A549 (cell line): ENCODE measurements around the gene RECQL. TPM values are rescaled to one million over a fixed set of nuclear protein-coding genes. Genes with fewer than 3 reads are reported as not detected.
"Not testable (repeated sequence)": the region's sequence is repeated elsewhere in the genome, so short reads cannot be mapped to it uniquely, and the experiment has no call there.

Source experiments
- ATAC-seq, 2 experiments: fragments of 200-7000 bp in 1 of 2; fragments of >200 bp in 1 of 2; cut with Nextera tagmentation in 1 of 2; cut with Tn5 transposase in 1 of 2; 3 replicates each; pipeline versions ENCODE4 v1.8.0 to v1.9.1; 2018 to 2020; ENCODE audit warnings: mild to moderate bottlenecking in 1 of 2, moderate library complexity in 1 of 2
- CTCF ChIA-PET: fragments of 300-600 bp; sonication (Branson Sonifier 250); formaldehyde crosslinking; extraction: SDS; loops from one replicate; lab custom pipeline; 2021; ENCODE audit warnings: antibody characterized with exemption, inconsistent platforms; lab: Yijun Ruan, JAX
- POLR2A ChIA-PET: fragments of 350-600 bp; formaldehyde crosslinking; extraction: SDS; loops from one replicate; lab custom pipeline; 2021; ENCODE audit warnings: antibody characterized with exemption, inconsistent platforms; lab: Yijun Ruan, JAX
- DNase-seq, 2 experiments: peaks; one replicate each; pipeline versions ENCODE4 v3.0.0 to v3.0.0-alpha.2; 2011 to 2016; ENCODE audit warnings: low read depth in 1 of 2, low spot score in 1 of 2
- FAIRE-seq: peaks from 2 replicates; lab custom pipeline; 2011; peaks lifted over from hg19 to GRCh38; lab: Jason Lieb, UNC
- H3K27ac ChIP-seq, 2 experiments: fragments of >200 bp; sonication (Bioruptor Twin); formaldehyde crosslinking; 3 replicates each; pipeline ENCODE4 v1.5.1; 2016 to 2017
- H3K4me1 ChIP-seq: fragments of >200 bp; sonication (Bioruptor Twin); formaldehyde crosslinking; 3 replicates; pipeline ENCODE4 v1.6.1; 2016
- H3K4me2 ChIP-seq: fragments of >200 bp; sonication (Bioruptor Twin); formaldehyde crosslinking; 3 replicates; pipeline ENCODE4 v1.6.1; 2016
- H3K4me3 ChIP-seq: fragments of >200 bp; sonication (Bioruptor Twin); formaldehyde crosslinking; 3 replicates; pipeline ENCODE4 v1.5.1; 2016
- H3K9me3 ChIP-seq: fragments of >200 bp; sonication (Bioruptor Twin); formaldehyde crosslinking; 3 replicates; pipeline ENCODE4 v1.6.1; 2016
- ATOH8 ChIP-seq: fragments of 250-450 bp; sonication (Bioruptor Pico); IDR thresholded peaks from 2 replicates; pipeline ENCODE4 v1.5.0; 2020; ENCODE audit warnings: low read depth, mild to moderate bottlenecking, moderate library complexity
- BHLHE40 ChIP-seq: IDR thresholded peaks from 2 replicates; pipeline ENCODE4 v1.6.1; 2012; ENCODE audit warnings: low read depth, low read length, inconsistent platforms
- CBX8 ChIP-seq: fragments of 200-600 bp; sonication (generic); IDR thresholded peaks from 2 replicates; pipeline ENCODE4 v1.6.1; 2016
- CEBPB ChIP-seq, 2 experiments: fragments of >200 bp in 1 of 2; sonication (Bioruptor Twin) in 1 of 2; formaldehyde crosslinking in 1 of 2; IDR thresholded peaks; 2 replicates each; pipeline ENCODE4 v1.6.1; 2012 to 2016
- CHD2 ChIP-seq: fragments of 150-350 bp; IDR thresholded peaks from 2 replicates; pipeline ENCODE4 v1.6.1; 2014; ENCODE audit warnings: low read length; ENCODE audit not compliant: partially characterized antibody
- EHF ChIP-seq: fragments of 250-450 bp; sonication (Bioruptor Pico); IDR thresholded peaks from 2 replicates; pipeline ENCODE4 v1.5.0; 2020; ENCODE audit warnings: mild to moderate bottlenecking
- EHMT2 ChIP-seq: fragments of 200-600 bp; sonication (generic); IDR thresholded peaks from 2 replicates; pipeline ENCODE4 v1.6.1; 2016; ENCODE audit warnings: antibody characterized with exemption, low read depth, mild to moderate bottlenecking, moderate library complexity
- ESRRA ChIP-seq: fragments of 150-350 bp; IDR thresholded peaks from 2 replicates; pipeline ENCODE4 v1.6.1; 2014; ENCODE audit warnings: mild to moderate bottlenecking, low read length, borderline replicate concordance
- FOSL2 ChIP-seq, 2 experiments: fragments of 450-650 bp in 1 of 2; fragments of >200 bp in 1 of 2; sonication (Bioruptor Twin) in 1 of 2; formaldehyde crosslinking; IDR thresholded peaks; 2 replicates each; pipeline versions ENCODE4 v1.5.0 to v1.6.1; 2016 to 2020; ENCODE audit warnings: mild to moderate bottlenecking in 1 of 2, moderate library complexity in 1 of 2
- HDAC2 ChIP-seq: fragments of 200-600 bp; sonication (generic); IDR thresholded peaks from 2 replicates; pipeline ENCODE4 v1.6.1; 2016
- HOXB13 ChIP-seq: fragments of 250-450 bp; sonication (Bioruptor Pico); IDR thresholded peaks from 2 replicates; pipeline ENCODE4 v1.5.0; 2020; ENCODE audit warnings: low read depth, mild to moderate bottlenecking, moderate library complexity
- JUN ChIP-seq, 2 experiments: fragments of >200 bp; sonication (Bioruptor Twin); formaldehyde crosslinking; IDR thresholded peaks; 2 replicates in 1 of 2; 3 replicates in 1 of 2; pipeline ENCODE4 v1.6.1; 2016 to 2017
- JUNB ChIP-seq: fragments of >200 bp; sonication (Bioruptor Twin); formaldehyde crosslinking; IDR thresholded peaks from 2 replicates; pipeline ENCODE4 v1.6.1; 2016
- KDM1A ChIP-seq: fragments of 200-600 bp; sonication (generic); IDR thresholded peaks from 2 replicates; pipeline ENCODE4 v1.6.1; 2016; ENCODE audit warnings: low read depth, mild to moderate bottlenecking
- KDM5A ChIP-seq: fragments of 200-600 bp; sonication (generic); IDR thresholded peaks from 2 replicates; pipeline ENCODE4 v1.6.1; 2016; ENCODE audit warnings: antibody characterized with exemption, mild to moderate bottlenecking
- MYC ChIP-seq: IDR thresholded peaks from 2 replicates; pipeline ENCODE4 v1.6.1; 2012; ENCODE audit warnings: mild to moderate bottlenecking, inconsistent platforms, low read length, improper control_type of control experiment, borderline replicate concordance
- NFE2L2 ChIP-seq: fragments of 150-350 bp; conservative IDR thresholded peaks from 2 replicates; pipeline ENCODE4 v1.6.1; 2014; ENCODE audit warnings: low read length
- NPAS2 ChIP-seq: fragments of 250-450 bp; sonication (Bioruptor Pico); IDR thresholded peaks from 2 replicates; pipeline ENCODE4 v1.8.0; 2022; ENCODE audit warnings: mild to moderate bottlenecking, moderate library complexity, borderline replicate concordance
- PBX3 ChIP-seq: IDR thresholded peaks from 2 replicates; pipeline ENCODE4 v1.6.1; 2012
- POLR2A ChIP-seq: IDR thresholded peaks from 2 replicates; pipeline ENCODE4 v1.6.1; 2012; ENCODE audit warnings: mild to moderate bottlenecking, low read length
- RARB ChIP-seq: fragments of 250-450 bp; sonication (Bioruptor Pico); IDR thresholded peaks from 2 replicates; pipeline ENCODE4 v1.8.0; 2021; ENCODE audit warnings: mild to moderate bottlenecking, moderate library complexity
- REST ChIP-seq: fragments of 200-600 bp; sonication (generic); IDR thresholded peaks from 2 replicates; pipeline ENCODE4 v1.6.1; 2016; ENCODE audit warnings: antibody characterized with exemption, mild to moderate bottlenecking, moderate library complexity
- RFX5 ChIP-seq: fragments of 450-650 bp; IDR thresholded peaks from 2 replicates; pipeline ENCODE4 v1.7.1; 2014; ENCODE audit warnings: antibody characterized with exemption, mild to moderate bottlenecking, moderate library complexity
- SREBF2 ChIP-seq: fragments of 450-650 bp; IDR thresholded peaks from 2 replicates; pipeline ENCODE4 v1.6.1; 2014; ENCODE audit warnings: mild to moderate bottlenecking, moderate library complexity
- TFCP2L1 ChIP-seq: fragments of 250-450 bp; sonication (Bioruptor Pico); IDR thresholded peaks from 2 replicates; pipeline ENCODE4 v1.5.0; 2021; ENCODE audit warnings: mild to moderate bottlenecking
- TP53 ChIP-seq: fragments of 250-450 bp; sonication (Bioruptor Pico); IDR thresholded peaks from 2 replicates; pipeline ENCODE4 v1.5.0; 2021; ENCODE audit warnings: mild to moderate bottlenecking, moderate library complexity
- ZC3H11A ChIP-seq: fragments of 450-650 bp; IDR thresholded peaks from 2 replicates; pipeline ENCODE4 v1.6.1; 2014; ENCODE audit warnings: antibody characterized with exemption, mild to moderate bottlenecking
- ZFP36 ChIP-seq: fragments of 450-650 bp; IDR thresholded peaks from 2 replicates; pipeline ENCODE4 v1.6.1; 2014; ENCODE audit warnings: borderline replicate concordance; ENCODE audit not compliant: partially characterized antibody
- WGBS: methylation state at CpG from one replicate; pipeline ENCODE4 v1.1.6; 2017; ENCODE audit errors: missing lambda C conversion rate; 5-methylcytosine and 5-hydroxymethylcytosine counted together
- polyA plus RNA-seq, 4 experiments: library from polyadenylated mRNA; depleted of rRNA in 3 of 4; stranded (reverse); fragments of >200 nt; fragmentation: RNase III in 1 of 4; extraction: RNeasy Plus Mini Kit Qiagen cat#74134 plus additional on column Dnase treatment in 1 of 4; gene quantifications; 2 replicates in 3 of 4; 3 replicates in 1 of 4; pipeline ENCODE4 v1.2.3, GENCODE V29; 2011 to 2017

The RECQL gene
- polyA plus RNA-seq, 2 of the 4 experiments (the other 2 are of a cell fraction) = 77.0 to 84.2 TPM

GRCh38 chr12:21472197-21472823 is 29.1 kb downstream of the RECQL start:
- ATAC-seq (no peak), DNase-seq (no peak), FAIRE-seq (no peak)
- H3K9me3 ChIP-seq = no peaks in the 10 kb centered on the region
- H3K4me2 ChIP-seq = no peak overlapping the region
- no peaks in the 10 kb centered on the region for H3K4me1 ChIP-seq
- no peak overlapping the region for H3K4me3 ChIP-seq
- CTCF ChIA-PET = no interaction called here
- 92% methylated on average over 7 of the region's 7 CpGs for WGBS
- POLR2A ChIA-PET = no interaction called here
- TF ChIP-seq SREBF2 = no peak
- no peak for TF ChIP-seq RFX5
- no peak for TF ChIP-seq KDM1A
- H3K27ac ChIP-seq = no peak overlapping the region

GRCh38 chr12:21471294-21471693 is 30.1 kb downstream of the RECQL start:
- TF ChIP-seq RARB (CRISPR knock-in tag) (no peak), TP53 (CRISPR knock-in tag) (no peak), HOXB13 (no peak), RFX5 (no peak), BHLHE40 (no peak), NFE2L2 (no peak), SREBF2 (no peak), CEBPB (IDR thresholded peaks at IDR 0.05) (no peak), CBX8 (no peak), POLR2A (no peak), ESRRA (no peak), ZC3H11A (no peak), JUNB (no peak), KDM5A (no peak), HDAC2 (no peak), MYC (no peak), EHF (CRISPR knock-in tag) (no peak)
- no peaks in the 10 kb centered on the region for H3K4me1 ChIP-seq
- H3K4me3 ChIP-seq = no peak overlapping the region
- ATAC-seq (no peak), FAIRE-seq (no peak), DNase-seq (no peak)
- no peaks in the 10 kb centered on the region for H3K9me3 ChIP-seq
- POLR2A ChIA-PET = no interaction called here
- H3K27ac ChIP-seq = no peak overlapping the region
- 63% methylated on average over 2 of the region's 2 CpGs for WGBS
- H3K4me2 ChIP-seq = no peak overlapping the region
- CTCF ChIA-PET = no interaction called here

- CTCF ChIA-PET, H3K4me3 ChIP-seq, DNase-seq, FAIRE-seq, H3K9me3 ChIP-seq, POLR2A ChIA-PET, ATAC-seq, H3K27ac ChIP-seq, H3K4me2 ChIP-seq, H3K4me1 ChIP-seq: not testable (repeated sequence)
- 84% methylated on average over 2 of the region's 2 CpGs for WGBS
Measured at GRCh38 chr12:21467334-21467733, 34.1 kb downstream of the RECQL start.

- CTCF ChIA-PET = interaction anchor here (0.6 kb wide), 1 partner anchor 238 kb away, joined by 3 read pairs; no protein-coding TSS in a partner anchor
- Histone ChIP-seq H3K4me1 (no peaks in the 10 kb centered on the region), H3K9me3 (no peaks in the 10 kb centered on the region), H3K27ac (no peak overlapping the region), H3K4me2 (no peak overlapping the region), H3K4me3 (no peak overlapping the region)
- ATAC-seq (no peak), DNase-seq (no peak), FAIRE-seq (no peak)
- WGBS = 84% methylated on average over 2 of the region's 2 CpGs
- POLR2A ChIA-PET = no interaction called here
- TF ChIP-seq NFE2L2 (no peak), RFX5 (no peak), NPAS2 (CRISPR knock-in tag) (no peak), FOSL2 (IDR thresholded peaks at IDR 0.05) (no peak), FOSL2 (CRISPR knock-in tag; IDR thresholded peaks at IDR 0.05) (no peak), EHMT2 (no peak), TFCP2L1 (CRISPR knock-in tag) (no peak), HOXB13 (no peak), CHD2 (no peak), KDM1A (no peak), PBX3 (no peak), ZFP36 (no peak), JUN (IDR thresholded peaks at IDR 0.05) (no peak), JUNB (no peak), ATOH8 (CRISPR knock-in tag) (no peak), REST (no peak), BHLHE40 (no peak)
Measured at GRCh38 chr12:21459474-21459873, 42.0 kb downstream of the RECQL start.
